K562 (cell line): ENCODE results near the gene LPIN2. TPM values are rescaled to one million over a fixed set of nuclear protein-coding genes. Genes with fewer than 3 reads are reported as not detected.
A peak's percentile ranks its signal among the peaks of the same experiment; 100 is the strongest.

Experiments
- BRD9 ChIP-seq: fragments of 450-650 bp; IDR thresholded peaks from 2 replicates; pipeline ENCODE4 v1.6.1; 2018; ENCODE audit warnings: low read depth; ENCODE audit not compliant: partially characterized antibody
- CBX3 ChIP-seq, 2 experiments: IDR thresholded peaks; 1 replicate in 1 of 2; 2 replicates in 1 of 2; pipeline ENCODE4 v1.6.1; 2012; ENCODE audit warnings: inconsistent platforms in 2 of 2, low read length in 2 of 2, borderline replicate concordance in 1 of 2, control low read depth in 1 of 2
- CCNT2 ChIP-seq: IDR thresholded peaks from 2 replicates; pipeline ENCODE4 v1.6.1; 2011; ENCODE audit warnings: borderline replicate concordance, low read depth, mild to moderate bottlenecking, moderate library complexity, mixed read lengths, low read length; ENCODE audit not compliant: insufficient read length; ENCODE audit errors: extremely low read depth
- CHCHD3 ChIP-seq: fragments of 250-450 bp; sonication (Bioruptor Pico); IDR thresholded peaks from 2 replicates; pipeline ENCODE4 v2.1.2; 2022; ENCODE audit warnings: mild to moderate bottlenecking
- CTBP1 ChIP-seq: fragments of 450-650 bp; IDR thresholded peaks from 2 replicates; pipeline ENCODE4 v1.6.1; 2016; ENCODE audit warnings: borderline replicate concordance
- EP300 ChIP-seq: IDR thresholded peaks from 2 replicates; pipeline ENCODE4 v1.6.1; 2012; ENCODE audit warnings: low read length, improper control_type of control experiment
- HOXB6 ChIP-seq: fragments of 250-450 bp; sonication (Bioruptor Pico); IDR thresholded peaks from 2 replicates; pipeline ENCODE4 v1.5.1; 2022; ENCODE audit warnings: mild to moderate bottlenecking, borderline replicate concordance
- NBN ChIP-seq: fragments of 450-650 bp; IDR thresholded peaks from 2 replicates; pipeline ENCODE4 v1.6.1; 2016; ENCODE audit warnings: low read depth, mild to moderate bottlenecking
- NELFE ChIP-seq: IDR thresholded peaks from 2 replicates; pipeline ENCODE4 v1.6.1; 2011; ENCODE audit warnings: mild to moderate bottlenecking; ENCODE audit not compliant: insufficient read depth, insufficient read length
- NFATC3 ChIP-seq: fragments of 450-650 bp; IDR thresholded peaks from 2 replicates; pipeline ENCODE4 v1.6.1; 2017; ENCODE audit warnings: mild to moderate bottlenecking
- NFE2 ChIP-seq: IDR thresholded peaks from 2 replicates; pipeline ENCODE4 v1.6.1; 2014; ENCODE audit warnings: antibody characterized with exemption, low read depth
- OTX1 ChIP-seq: fragments of 450-650 bp; formaldehyde crosslinking; IDR thresholded peaks from 2 replicates; pipeline ENCODE4 v1.4.0; 2022; ENCODE audit warnings: mild to moderate bottlenecking
- POLR2AphosphoS5 ChIP-seq: IDR thresholded peaks from 2 replicates; pipeline ENCODE4 v1.6.1; 2011; ENCODE audit warnings: mild to moderate bottlenecking, low read depth, low read length, moderate library complexity; ENCODE audit not compliant: control insufficient read depth, insufficient read depth
- PRMT5 ChIP-seq: sonication (generic); formaldehyde crosslinking; IDR thresholded peaks from 2 replicates; pipeline ENCODE4 v1.5.0; 2020; ENCODE audit warnings: missing genetic modification reagents
- PTRF ChIP-seq: fragments of 450-650 bp; IDR thresholded peaks from 2 replicates; pipeline ENCODE4 v1.6.1; 2016; ENCODE audit warnings: mild to moderate bottlenecking, missing genetic modification characterization, missing compliant biosample characterization
- RCOR1 ChIP-seq, 2 experiments: IDR thresholded peaks; 2 replicates each; pipeline ENCODE4 v1.6.1; 2012; ENCODE audit warnings: low read depth in 2 of 2, low read length in 2 of 2, borderline replicate concordance in 1 of 2, improper control_type of control experiment in 1 of 2
- TBP ChIP-seq: optimal IDR thresholded peaks from 2 replicates; pipeline ENCODE3; 2011; ENCODE audit warnings: low read depth, low read length, improper control_type of control experiment
- XRCC3 ChIP-seq: fragments of 450-650 bp; IDR thresholded peaks from 2 replicates; pipeline ENCODE4 v1.6.1; 2017; ENCODE audit warnings: mild to moderate bottlenecking, moderate library complexity
- ZNF57 ChIP-seq: fragments of 450-650 bp; formaldehyde crosslinking; IDR thresholded peaks from 2 replicates; pipeline ENCODE4 v1.4.0; 2020; ENCODE audit warnings: mild to moderate bottlenecking, moderate library complexity
- ZNF695 ChIP-seq: fragments of 450-650 bp; formaldehyde crosslinking; IDR thresholded peaks from 2 replicates; pipeline ENCODE4 v1.4.0; 2020; ENCODE audit warnings: mild to moderate bottlenecking, moderate library complexity
- polyA plus RNA-seq, 8 experiments: library from polyadenylated mRNA; depleted of rRNA in 4 of 8; stranded (reverse) in 5 of 8; unstranded in 3 of 8; fragments of >200 nt; fragmentation: Nextera tagmentation in 2 of 8; fragmentation: Illumina TruSeq in 1 of 8; extraction: Ambion mirVana in 2 of 8; extraction: Trizol in 1 of 8; gene quantifications; 2 replicates each; pipeline versions ENCODE4 v1.2.1 to v1.2.3, GENCODE V29; 2011 to 2014; ENCODE audit warnings: inconsistent platforms in 1 of 8, missing spikeins in 1 of 8
- total RNA-seq, 7 experiments: library from RNA; depleted of rRNA in 6 of 7; stranded (reverse); fragments of >200 nt in 6 of 7; fragmentation: Illumina TruSeq in 2 of 7; extraction: Trizol in 2 of 7; gene quantifications; 2 replicates each; pipeline versions ENCODE4 v1.2.1 to v1.2.3, GENCODE V29; 2011 to 2021; ENCODE audit warnings: low replicate concordance in 1 of 7
- TF ChIP-seq, protein P1 (sequence below): sonication (generic); formaldehyde crosslinking; IDR thresholded peaks from 2 replicates; pipeline ENCODE4 v1.9.0; 2022; ENCODE audit warnings: mild to moderate bottlenecking, missing genetic modification reagents
- TF ChIP-seq, protein P2 (sequence below): sonication (generic); formaldehyde crosslinking; IDR thresholded peaks from 2 replicates; pipeline ENCODE4 v1.8.0; 2022; ENCODE audit warnings: mild to moderate bottlenecking, missing genetic modification reagents
- TF ChIP-seq, protein P3 (sequence below): fragments of 450-650 bp; formaldehyde crosslinking; IDR thresholded peaks from 2 replicates; pipeline ENCODE4 v1.4.0; 2022; ENCODE audit warnings: missing genetic modification characterization

The LPIN2 gene
- total and polyA plus RNA-seq, 9 of the 15 experiments (the other 6 are each of a cell fraction or from before 2014, with no cell fraction given): 5.2 to 34.8 (median 24.6) TPM

DNA sequence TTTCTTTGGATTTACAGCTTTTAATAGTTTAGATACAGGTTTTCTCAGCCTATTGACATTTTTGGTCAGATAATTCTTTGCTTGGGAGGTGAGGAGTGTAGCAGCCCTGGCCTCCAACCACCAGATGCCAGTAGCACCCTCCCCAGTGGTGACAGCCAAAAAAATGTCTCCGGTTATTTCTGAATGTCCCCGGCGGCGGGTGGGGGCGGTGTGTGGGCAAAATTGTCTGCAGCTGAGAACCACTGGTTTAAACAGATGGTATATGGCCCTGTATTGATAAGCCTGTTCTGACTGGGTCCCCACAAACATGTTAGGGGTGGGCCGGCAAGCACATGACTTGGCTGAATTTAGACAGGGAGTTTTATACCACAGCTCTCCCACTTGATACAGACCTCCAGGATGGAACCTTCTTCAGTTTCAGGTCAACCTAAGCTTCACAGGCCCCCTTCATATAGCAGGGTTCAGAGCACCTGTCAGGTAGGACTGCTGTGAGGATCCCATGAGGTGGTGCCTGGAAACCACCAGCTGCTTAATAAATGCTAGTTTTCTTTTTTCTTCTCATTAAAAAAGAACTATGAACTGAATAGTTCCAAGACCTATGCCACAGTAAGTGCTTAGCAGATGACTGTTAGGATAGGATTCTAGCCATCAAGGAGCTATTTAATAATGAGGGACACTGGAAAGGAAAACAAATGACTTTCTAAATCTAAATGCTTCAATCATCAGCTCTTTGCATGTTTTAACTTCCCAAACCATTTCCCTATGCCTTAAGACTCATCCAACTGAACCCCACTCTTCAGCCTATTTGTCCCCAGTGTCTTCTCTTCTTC is 18.1 kb downstream of the LPIN2 start (continued):
- TF ChIP-seq, protein P1, sequence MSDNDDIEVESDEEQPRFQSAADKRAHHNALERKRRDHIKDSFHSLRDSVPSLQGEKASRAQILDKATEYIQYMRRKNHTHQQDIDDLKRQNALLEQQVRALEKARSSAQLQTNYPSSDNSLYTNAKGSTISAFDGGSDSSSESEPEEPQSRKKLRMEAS (CRISPR knock-in tag): 0 out of 2 replicates have a peak, but pooled peaks have one; percentile 22
- TF ChIP-seq EP300 (peak; percentile 61), TBP (no peak), ZNF695 (CRISPR knock-in tag) (no peak), CBX3 (IDR thresholded peaks at IDR 0.05; ENCODE audit: borderline replicate concordance in 1 of 2, low read length in 2 of 2) (no peak; a peak in 1 of 3 replicates), CCNT2 (no peak), NFE2 (peak; percentile 84), RCOR1 (IDR thresholded peaks at IDR 0.05; ENCODE audit: borderline replicate concordance in 1 of 2, low read depth in 2 of 2, low read length in 2 of 2) (peak in 1 of 2 experiments; percentile 65; a peak in 1 of 4 replicates), ZNF57 (CRISPR knock-in tag) (no peak), BRD9 (no peak), PTRF (tag) (no peak), NELFE (no peak), NBN (0 out of 2 replicates have a peak, but pooled peaks have one; percentile 22), CHCHD3 (CRISPR knock-in tag) (no peak), NFATC3 (no peak), CTBP1 (no peak), HOXB6 (no peak), PRMT5 (CRISPR knock-in tag) (no peak), OTX1 (CRISPR knock-in tag) (no peak), XRCC3 (no peak), POLR2AphosphoS5 (peak; percentile 82)
- TF ChIP-seq, protein P2, sequence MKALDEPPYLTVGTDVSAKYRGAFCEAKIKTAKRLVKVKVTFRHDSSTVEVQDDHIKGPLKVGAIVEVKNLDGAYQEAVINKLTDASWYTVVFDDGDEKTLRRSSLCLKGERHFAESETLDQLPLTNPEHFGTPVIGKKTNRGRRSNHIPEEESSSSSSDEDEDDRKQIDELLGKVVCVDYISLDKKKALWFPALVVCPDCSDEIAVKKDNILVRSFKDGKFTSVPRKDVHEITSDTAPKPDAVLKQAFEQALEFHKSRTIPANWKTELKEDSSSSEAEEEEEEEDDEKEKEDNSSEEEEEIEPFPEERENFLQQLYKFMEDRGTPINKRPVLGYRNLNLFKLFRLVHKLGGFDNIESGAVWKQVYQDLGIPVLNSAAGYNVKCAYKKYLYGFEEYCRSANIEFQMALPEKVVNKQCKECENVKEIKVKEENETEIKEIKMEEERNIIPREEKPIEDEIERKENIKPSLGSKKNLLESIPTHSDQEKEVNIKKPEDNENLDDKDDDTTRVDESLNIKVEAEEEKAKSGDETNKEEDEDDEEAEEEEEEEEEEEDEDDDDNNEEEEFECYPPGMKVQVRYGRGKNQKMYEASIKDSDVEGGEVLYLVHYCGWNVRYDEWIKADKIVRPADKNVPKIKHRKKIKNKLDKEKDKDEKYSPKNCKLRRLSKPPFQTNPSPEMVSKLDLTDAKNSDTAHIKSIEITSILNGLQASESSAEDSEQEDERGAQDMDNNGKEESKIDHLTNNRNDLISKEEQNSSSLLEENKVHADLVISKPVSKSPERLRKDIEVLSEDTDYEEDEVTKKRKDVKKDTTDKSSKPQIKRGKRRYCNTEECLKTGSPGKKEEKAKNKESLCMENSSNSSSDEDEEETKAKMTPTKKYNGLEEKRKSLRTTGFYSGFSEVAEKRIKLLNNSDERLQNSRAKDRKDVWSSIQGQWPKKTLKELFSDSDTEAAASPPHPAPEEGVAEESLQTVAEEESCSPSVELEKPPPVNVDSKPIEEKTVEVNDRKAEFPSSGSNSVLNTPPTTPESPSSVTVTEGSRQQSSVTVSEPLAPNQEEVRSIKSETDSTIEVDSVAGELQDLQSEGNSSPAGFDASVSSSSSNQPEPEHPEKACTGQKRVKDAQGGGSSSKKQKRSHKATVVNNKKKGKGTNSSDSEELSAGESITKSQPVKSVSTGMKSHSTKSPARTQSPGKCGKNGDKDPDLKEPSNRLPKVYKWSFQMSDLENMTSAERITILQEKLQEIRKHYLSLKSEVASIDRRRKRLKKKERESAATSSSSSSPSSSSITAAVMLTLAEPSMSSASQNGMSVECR: no peak
- TF ChIP-seq, protein P3, sequence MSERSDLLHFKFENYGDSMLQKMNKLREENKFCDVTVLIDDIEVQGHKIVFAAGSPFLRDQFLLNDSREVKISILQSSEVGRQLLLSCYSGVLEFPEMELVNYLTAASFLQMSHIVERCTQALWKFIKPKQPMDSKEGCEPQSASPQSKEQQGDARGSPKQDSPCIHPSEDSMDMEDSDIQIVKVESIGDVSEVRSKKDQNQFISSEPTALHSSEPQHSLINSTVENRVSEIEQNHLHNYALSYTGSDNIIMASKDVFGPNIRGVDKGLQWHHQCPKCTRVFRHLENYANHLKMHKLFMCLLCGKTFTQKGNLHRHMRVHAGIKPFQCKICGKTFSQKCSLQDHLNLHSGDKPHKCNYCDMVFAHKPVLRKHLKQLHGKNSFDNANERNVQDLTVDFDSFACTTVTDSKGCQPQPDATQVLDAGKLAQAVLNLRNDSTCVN (CRISPR knock-in tag): no peak
